ENCODE measurements around the gene TRIM62. TPM values are rescaled to one million over a fixed set of nuclear protein-coding genes. Genes with fewer than 3 reads are reported as not detected.

The TRIM62 gene
- total RNA-seq, 1 donor from 2014 or later, result 11.2 TPM

DNA sequence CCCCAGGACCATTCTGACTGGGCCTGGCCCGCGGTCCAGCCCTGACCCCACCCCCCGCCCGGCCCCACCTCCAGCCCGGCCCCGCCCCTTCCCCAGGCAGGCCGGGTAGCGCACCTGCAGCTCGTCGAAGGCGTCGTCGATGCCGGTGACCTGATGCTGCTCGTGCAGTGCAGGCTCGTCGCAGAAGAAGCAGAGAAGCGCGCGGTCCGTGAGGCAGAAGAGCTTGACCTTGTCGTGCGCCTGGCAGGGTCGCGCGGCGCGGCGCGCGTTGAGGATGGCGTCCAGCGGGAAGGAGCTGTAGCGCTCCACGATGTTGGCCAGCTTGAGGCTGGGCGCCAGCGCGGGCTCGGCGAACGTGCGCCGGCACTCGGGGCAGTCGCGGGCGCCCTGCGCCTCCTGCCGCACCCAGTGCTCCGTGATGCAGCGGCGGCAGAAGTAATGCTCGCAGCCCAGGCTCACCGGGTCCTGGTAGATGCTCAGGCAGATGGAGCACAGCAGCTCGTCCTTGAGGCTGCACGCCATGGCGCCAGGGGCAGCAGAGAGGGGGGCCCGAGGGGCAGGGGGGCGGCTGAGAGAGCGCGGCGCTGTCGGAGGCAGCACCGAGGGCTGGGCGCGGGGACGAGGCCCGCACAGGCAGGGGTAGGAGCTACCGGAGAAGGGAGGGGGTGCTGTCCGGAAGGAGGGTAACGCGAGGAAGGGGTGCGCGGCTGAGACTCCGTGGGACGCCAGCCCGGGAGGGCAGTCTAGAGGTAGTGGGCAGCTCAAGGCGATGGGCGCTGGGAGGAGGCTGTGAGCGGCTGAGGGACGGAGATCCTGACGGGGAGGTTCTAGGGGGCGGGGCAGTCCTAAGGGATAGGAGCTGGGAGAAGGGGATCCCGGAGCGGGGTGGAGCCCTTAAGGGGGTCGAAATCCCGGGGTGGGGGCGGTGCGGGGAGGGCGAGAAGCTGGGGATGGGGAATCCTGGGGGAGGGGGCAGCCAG lies 642 bp downstream of the TRIM62 start:
- intact Hi-C loops (cut with micrococcal nuclease), result loop anchor here (1.0 to 5.0 kb wide), 4 partner anchors 54 to 166 kb away; partner anchors contain the start of genes AZIN2 and ZNF362

- intact Hi-C loops (cut with micrococcal nuclease), result loop anchor here (1.0 to 5.0 kb wide), 4 partner anchors 53 to 167 kb away; partner anchors contain the start of genes AZIN2 and ZNF362
Observed at GRCh38 chr1:33180226-33180910, 1.5 kb downstream of the TRIM62 start.

GRCh38 chr1:33178836-33179439 lies 2.9 kb downstream of the TRIM62 start:
- intact Hi-C loops (cut with micrococcal nuclease), result no loop called here

DNA sequence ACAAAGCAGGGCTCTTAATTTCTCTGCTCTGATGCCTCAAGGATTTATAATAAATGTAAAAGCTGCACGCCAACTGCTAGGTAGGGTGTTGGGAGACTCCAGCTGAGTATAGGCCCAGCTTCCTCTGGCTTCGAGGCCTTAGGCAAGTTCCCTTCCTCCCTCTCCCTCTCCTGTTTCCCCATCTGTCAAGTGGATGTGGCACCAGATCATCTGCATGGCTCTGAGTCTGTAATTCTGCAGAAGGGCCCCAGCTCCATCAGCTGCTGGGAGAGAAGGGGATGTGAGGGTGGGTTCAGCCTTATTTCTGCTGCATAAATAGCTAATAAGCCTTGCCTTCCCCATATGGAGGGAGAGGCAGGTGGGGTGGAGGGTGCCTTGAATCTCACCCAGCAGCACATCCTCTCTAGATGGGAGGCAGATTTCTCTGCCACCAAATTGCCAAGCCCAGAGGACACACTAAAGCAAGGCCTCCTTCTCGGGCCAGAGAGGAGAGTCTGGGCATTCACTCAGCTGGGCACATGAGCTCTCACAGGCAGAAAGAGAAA lies 3.8 kb downstream of the TRIM62 start:
- intact Hi-C loops (cut with micrococcal nuclease), result no loop called here

DNA sequence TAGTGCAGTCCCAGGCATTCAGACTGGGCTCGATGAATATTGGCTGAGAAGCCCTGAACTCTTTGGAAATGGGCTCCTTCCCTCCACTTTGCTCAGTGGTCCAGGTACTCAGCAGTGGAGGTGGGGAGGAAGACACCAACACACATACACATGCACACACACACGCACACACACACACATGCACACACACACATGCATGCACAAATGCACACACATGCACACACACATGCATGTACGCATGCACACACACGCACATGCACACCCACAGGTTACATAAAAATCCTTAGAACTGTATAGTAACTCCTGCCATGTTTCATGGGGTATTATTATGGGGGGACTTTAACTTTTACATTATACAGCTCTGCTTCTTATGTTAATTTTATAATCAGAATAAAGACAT lies 5.0 kb downstream of the TRIM62 start:
- intact Hi-C loops (cut with micrococcal nuclease), result no loop called here

GRCh38 chr1:33176362-33176850 lies 5.4 kb downstream of the TRIM62 start:
- intact Hi-C loops (cut with micrococcal nuclease), result no loop called here

GRCh38 chr1:33175865-33176264 lies 6.0 kb downstream of the TRIM62 start:
- intact Hi-C loops (cut with micrococcal nuclease), result no loop called here

DNA sequence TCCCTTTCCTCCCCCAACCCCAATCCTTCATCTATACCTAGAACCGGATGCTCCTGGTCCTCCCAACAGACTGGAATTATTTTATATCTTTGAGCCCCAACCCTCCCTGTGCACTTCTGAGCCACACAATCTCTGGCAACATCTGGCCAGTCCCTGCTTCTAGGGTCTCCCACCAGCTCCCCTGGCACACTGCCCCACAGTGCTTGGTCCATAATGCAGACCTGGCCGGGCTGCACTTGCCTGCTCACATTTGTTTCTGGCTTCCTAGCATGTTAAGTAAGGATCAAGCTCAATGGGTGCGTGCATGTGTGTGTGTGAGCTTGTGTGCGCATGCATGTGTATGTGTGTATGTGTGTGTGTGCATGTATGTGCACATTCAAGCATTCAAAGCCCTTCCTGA lies 8.8 kb downstream of the TRIM62 start:
- intact Hi-C loops (cut with micrococcal nuclease), result no loop called here

GRCh38 chr1:33171977-33172813 lies 9.6 kb downstream of the TRIM62 start:
- intact Hi-C loops (cut with micrococcal nuclease), result no loop called here

- intact Hi-C loops (cut with micrococcal nuclease), result no loop called here
Observed at GRCh38 chr1:33170351-33171274, 11.2 kb downstream of the TRIM62 start.

DNA sequence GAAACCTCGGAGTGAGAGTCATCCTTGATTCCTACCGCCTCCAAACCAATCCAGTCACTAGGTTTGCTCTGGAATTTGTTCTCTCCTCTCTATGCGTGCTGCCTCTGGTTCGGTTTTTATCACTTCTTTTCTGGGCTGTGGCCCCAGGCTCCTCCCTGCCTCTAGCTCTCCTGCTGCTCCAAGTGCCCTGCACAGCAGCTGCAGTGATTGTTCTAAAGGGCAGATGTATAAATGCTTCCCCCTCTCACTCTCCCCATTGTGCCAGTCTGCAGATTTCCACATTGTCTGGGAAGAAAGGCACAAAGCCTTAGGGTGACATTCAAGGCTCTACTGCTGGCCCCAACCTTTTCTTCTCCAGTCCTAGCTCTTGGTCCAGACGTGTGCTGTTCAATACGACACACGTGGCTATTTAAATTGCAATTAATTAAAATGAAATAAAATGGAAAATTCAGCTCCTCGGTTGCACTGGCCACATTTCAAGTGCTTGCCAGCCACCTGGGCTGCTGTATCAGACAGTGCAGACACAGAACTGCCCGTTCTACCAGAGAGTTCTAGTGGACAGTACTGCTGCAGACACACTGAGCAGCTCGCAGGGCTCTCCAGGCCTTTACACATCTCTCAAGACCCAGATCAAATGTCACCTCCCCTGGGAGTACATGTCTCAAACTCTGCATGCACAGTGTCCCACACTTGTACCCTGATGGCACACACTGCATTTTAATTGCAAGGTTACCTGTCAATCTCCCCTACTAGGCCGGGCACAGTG lies 12.4 kb downstream of the TRIM62 start:
- intact Hi-C loops (cut with micrococcal nuclease), result no loop called here

- intact Hi-C loops (cut with micrococcal nuclease), result no loop called here
Observed at GRCh38 chr1:33168556-33169289, 13.1 kb downstream of the TRIM62 start.

- intact Hi-C loops (cut with micrococcal nuclease), result no loop called here
Observed at GRCh38 chr1:33167650-33168447, 14.0 kb downstream of the TRIM62 start.

- intact Hi-C loops (cut with micrococcal nuclease), result no loop called here
Observed at GRCh38 chr1:33165809-33166208, 16.0 kb downstream of the TRIM62 start.

GRCh38 chr1:33165209-33165608 lies 16.6 kb downstream of the TRIM62 start:
- intact Hi-C loops (cut with micrococcal nuclease), result no loop called here

GRCh38 chr1:33163621-33164519 lies 18.0 kb downstream of the TRIM62 start:
- intact Hi-C loops (cut with micrococcal nuclease), result no loop called here

All from T-helper 2 cell treated with Interferon-gamma antibody and Interleukin-4, amounts not matched to agents 100 ng/mL and 5 ng/mL, for 36 hours (primary cell).